Astrocyte (in vitro differentiated cells and primary cell): Measurements from ENCODE around the gene IMPDH1. TPM values are rescaled to one million over a fixed set of nuclear protein-coding genes. Genes with fewer than 3 reads are reported as not detected.

ENCODE experiments used
- DNase-seq: peaks from one replicate; pipeline ENCODE4 v3.0.0-alpha.2; 2010; ENCODE audit warnings: low read depth
- FAIRE-seq: peaks from 2 replicates; lab custom pipeline; 2011; peaks lifted over from hg19 to GRCh38; lab: Jason Lieb, UNC
- H2AFZ ChIP-seq: 2 replicates; pipeline ENCODE4 v1.6.0; 2012; ENCODE audit warnings: low read depth, low read length, inconsistent platforms
- H3K27ac ChIP-seq: 2 replicates; pipeline ENCODE4 v1.5.1; 2011; ENCODE audit warnings: low read depth, low read length, inconsistent platforms
- H3K27me3 ChIP-seq: 2 replicates; pipeline ENCODE4 v1.6.0; 2011; ENCODE audit warnings: low read length, inconsistent platforms; ENCODE audit not compliant: insufficient read depth
- H3K36me3 ChIP-seq: 2 replicates; pipeline ENCODE4 v1.5.1; 2011; ENCODE audit warnings: low read length, inconsistent platforms; ENCODE audit not compliant: insufficient read depth
- H3K4me1 ChIP-seq: 2 replicates; pipeline ENCODE4 v1.5.1; 2011; ENCODE audit warnings: low read length, inconsistent platforms; ENCODE audit not compliant: insufficient read depth
- H3K4me2 ChIP-seq: 2 replicates; pipeline ENCODE4 v1.6.0; 2012; ENCODE audit warnings: low read length, inconsistent platforms
- H3K4me3 ChIP-seq: 2 replicates; pipeline ENCODE4 v1.5.1; 2011; ENCODE audit warnings: low read depth, mild to moderate bottlenecking, low read length, inconsistent platforms; ENCODE audit not compliant: insufficient read depth
- H3K79me2 ChIP-seq: 2 replicates; pipeline ENCODE4 v1.6.0; 2012; ENCODE audit warnings: mild to moderate bottlenecking, low read length, inconsistent platforms; ENCODE audit not compliant: insufficient read depth
- H3K9ac ChIP-seq: 2 replicates; pipeline ENCODE4 v1.6.0; 2012; ENCODE audit warnings: mild to moderate bottlenecking, low read length, inconsistent platforms
- H3K9me3 ChIP-seq: 2 replicates; pipeline ENCODE4 v1.5.1; 2012; ENCODE audit warnings: low read depth, mild to moderate bottlenecking, low read length, inconsistent platforms; ENCODE audit not compliant: insufficient read depth
- H4K20me1 ChIP-seq: 2 replicates; pipeline ENCODE4 v1.6.0; 2012; ENCODE audit warnings: low read length, inconsistent platforms; ENCODE audit not compliant: insufficient read depth
- H3K27ac Mint-ChIP-seq: one replicate; pipeline ENCODE4 v1.8.0; 2021; ENCODE audit warnings: mild to moderate bottlenecking, mixed read lengths; ENCODE audit not compliant: unreplicated experiment
- H3K27me3 Mint-ChIP-seq: one replicate; pipeline ENCODE4 v1.8.0; 2021; ENCODE audit warnings: low read depth, mixed read lengths; ENCODE audit not compliant: unreplicated experiment
- H3K36me3 Mint-ChIP-seq: one replicate; pipeline ENCODE4 v1.8.0; 2021; ENCODE audit warnings: low read depth, mixed read lengths; ENCODE audit not compliant: unreplicated experiment
- H3K4me1 Mint-ChIP-seq: one replicate; pipeline ENCODE4 v1.8.0; 2021; ENCODE audit warnings: low read depth, mixed read lengths; ENCODE audit not compliant: unreplicated experiment
- H3K4me3 Mint-ChIP-seq: one replicate; pipeline ENCODE4 v1.8.0; 2021; ENCODE audit warnings: mild to moderate bottlenecking, moderate library complexity, mixed read lengths; ENCODE audit not compliant: unreplicated experiment
- H3K9me3 Mint-ChIP-seq: one replicate; pipeline ENCODE4 v1.8.0; 2021; ENCODE audit warnings: mild to moderate bottlenecking, mixed read lengths; ENCODE audit not compliant: unreplicated experiment
- EZH2 ChIP-seq: IDR thresholded peaks from 2 replicates; pipeline ENCODE4 v1.6.1; 2012; ENCODE audit warnings: mild to moderate bottlenecking, low read length, inconsistent platforms; ENCODE audit not compliant: insufficient read depth
- total RNA-seq: library from RNA; stranded (reverse); gene quantifications from 2 replicates; pipeline ENCODE4 v1.2.1, GENCODE V29; 2021
- TF ChIP-seq, protein P1 (sequence below): IDR thresholded peaks from 2 replicates; pipeline ENCODE4 v1.5.1; 2011; ENCODE audit warnings: low read depth, mild to moderate bottlenecking, inconsistent platforms, low read length, moderate library complexity; ENCODE audit not compliant: insufficient read depth

The IMPDH1 gene
- total RNA-seq, 1 donor from 2014 or later = 43.9 TPM

DNA sequence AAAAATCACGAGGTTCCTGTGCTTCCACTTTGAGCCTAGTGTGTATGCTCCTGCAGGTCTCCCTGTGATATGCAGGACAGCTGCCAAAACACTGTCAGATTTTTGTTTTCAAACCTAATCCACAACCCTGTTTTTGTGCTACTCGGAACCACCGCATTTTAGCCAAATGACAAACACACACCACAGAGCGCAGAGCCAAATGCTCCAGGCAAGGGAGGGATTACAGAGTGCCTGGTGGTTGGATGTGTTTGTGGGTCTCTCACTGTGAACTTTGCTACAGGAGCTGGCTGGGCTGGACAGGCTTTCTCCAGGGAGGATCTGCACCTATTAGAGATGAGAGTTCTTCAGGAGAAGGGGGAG is 60.3 kb downstream of the IMPDH1 start:
- TF ChIP-seq, protein P1, sequence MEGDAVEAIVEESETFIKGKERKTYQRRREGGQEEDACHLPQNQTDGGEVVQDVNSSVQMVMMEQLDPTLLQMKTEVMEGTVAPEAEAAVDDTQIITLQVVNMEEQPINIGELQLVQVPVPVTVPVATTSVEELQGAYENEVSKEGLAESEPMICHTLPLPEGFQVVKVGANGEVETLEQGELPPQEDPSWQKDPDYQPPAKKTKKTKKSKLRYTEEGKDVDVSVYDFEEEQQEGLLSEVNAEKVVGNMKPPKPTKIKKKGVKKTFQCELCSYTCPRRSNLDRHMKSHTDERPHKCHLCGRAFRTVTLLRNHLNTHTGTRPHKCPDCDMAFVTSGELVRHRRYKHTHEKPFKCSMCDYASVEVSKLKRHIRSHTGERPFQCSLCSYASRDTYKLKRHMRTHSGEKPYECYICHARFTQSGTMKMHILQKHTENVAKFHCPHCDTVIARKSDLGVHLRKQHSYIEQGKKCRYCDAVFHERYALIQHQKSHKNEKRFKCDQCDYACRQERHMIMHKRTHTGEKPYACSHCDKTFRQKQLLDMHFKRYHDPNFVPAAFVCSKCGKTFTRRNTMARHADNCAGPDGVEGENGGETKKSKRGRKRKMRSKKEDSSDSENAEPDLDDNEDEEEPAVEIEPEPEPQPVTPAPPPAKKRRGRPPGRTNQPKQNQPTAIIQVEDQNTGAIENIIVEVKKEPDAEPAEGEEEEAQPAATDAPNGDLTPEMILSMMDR = no peak
- no peak for TF ChIP-seq EZH2
- Histone ChIP-seq H4K20me1 (no peaks in the 10 kb centered on the region), H3K27ac (no peak overlapping the region), H3K4me3 (no peak overlapping the region), H3K4me1 (no peaks in the 10 kb centered on the region), H3K9ac (no peak overlapping the region), H3K36me3 (no peaks in the 10 kb centered on the region), H3K4me2 (no peak overlapping the region), H3K79me2 (no peaks in the 10 kb centered on the region), H3K27me3 (peaks cover 54% of the 10 kb centered on the region), H3K9me3 (no peaks in the 10 kb centered on the region), H2AFZ (no peak overlapping the region)
- Mint-ChIP-seq H3K27ac (peak overlapping the region; percentile 7), H3K27me3 (peaks cover 54% of the 10 kb centered on the region), H3K4me3 (no peak overlapping the region), H3K36me3 (peaks cover 2% of the 10 kb centered on the region), H3K9me3 (no peaks in the 10 kb centered on the region), H3K4me1 (no peaks in the 10 kb centered on the region)
- no peak for FAIRE-seq
- DNase-seq = no peak

DNA sequence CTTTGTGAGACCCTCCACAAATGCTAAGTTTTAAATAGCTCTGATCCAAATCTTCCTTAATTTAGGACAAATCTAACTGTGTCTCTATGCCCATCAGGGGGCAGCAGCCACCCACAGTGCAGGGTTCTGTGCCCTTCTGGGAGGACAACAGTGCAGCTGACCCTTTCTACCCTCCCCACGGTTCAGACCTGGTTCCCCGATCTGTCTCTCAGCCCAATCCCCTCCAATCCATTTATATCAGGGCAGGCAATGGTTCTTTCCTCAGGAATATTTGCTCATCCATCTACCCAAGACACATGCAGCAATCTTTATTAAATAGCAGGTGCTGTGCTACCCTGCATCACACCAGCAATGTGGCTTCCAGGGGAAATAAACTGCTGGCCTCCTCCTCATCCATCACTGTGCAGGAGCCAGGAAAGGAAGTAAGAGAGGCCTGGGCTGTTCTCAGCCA is 62.1 kb downstream of the IMPDH1 start:
- H4K20me1 ChIP-seq = peaks cover 3% of the 10 kb centered on the region

DNA sequence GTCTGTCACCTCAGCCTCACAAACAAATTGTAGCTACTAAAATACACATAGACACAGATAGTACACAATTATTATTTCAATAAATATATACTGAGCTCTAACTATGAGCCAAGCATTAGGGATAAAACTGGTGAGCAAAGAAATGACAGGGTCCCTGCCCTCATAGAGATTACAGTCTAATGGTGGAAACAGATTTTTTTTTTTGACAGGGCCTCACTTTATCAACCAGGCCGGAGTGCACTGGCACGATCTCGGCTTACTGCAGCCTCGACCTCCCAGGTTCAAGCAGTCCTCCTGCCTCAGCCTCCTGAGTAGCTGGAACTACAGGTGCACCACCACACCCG is 65.4 kb downstream of the IMPDH1 start:
- H3K4me2 ChIP-seq = no peak overlapping the region
- H3K4me1 ChIP-seq = peaks cover 5% of the 10 kb centered on the region
- Mint-ChIP-seq H3K27me3 (peaks cover 21% of the 10 kb centered on the region), H3K36me3 (no peaks in the 10 kb centered on the region), H3K9me3 (no peaks in the 10 kb centered on the region), H3K4me1 (peaks cover 10% of the 10 kb centered on the region), H3K27ac (no peak overlapping the region), H3K4me3 (peak overlapping the region; percentile 76)
- peaks cover 42% of the 10 kb centered on the region for H3K79me2 ChIP-seq
- no peaks in the 10 kb centered on the region for H3K9me3 ChIP-seq
- no peak for DNase-seq
- H4K20me1 ChIP-seq = peaks cover 29% of the 10 kb centered on the region
- FAIRE-seq = no peak
- H3K36me3 ChIP-seq = no peaks in the 10 kb centered on the region
- H3K27ac ChIP-seq = no peak overlapping the region
- H2AFZ ChIP-seq = peak overlapping the region; percentile 74
- H3K27me3 ChIP-seq = peaks cover 12% of the 10 kb centered on the region
- TF ChIP-seq, protein P1 = no peak
- no peak for TF ChIP-seq EZH2
- no peak overlapping the region for H3K9ac ChIP-seq
- no peak overlapping the region for H3K4me3 ChIP-seq

More for the DNA sequence above, 62.1 kb downstream of the IMPDH1 start:
- H3K4me3 Mint-ChIP-seq = no peak overlapping the region
- peaks cover 2% of the 10 kb centered on the region for H3K4me1 Mint-ChIP-seq
- H3K36me3 Mint-ChIP-seq = no peaks in the 10 kb centered on the region
- H3K27me3 Mint-ChIP-seq = peaks cover 38% of the 10 kb centered on the region
- no peak overlapping the region for H3K4me2 ChIP-seq
- H3K9me3 Mint-ChIP-seq = no peaks in the 10 kb centered on the region
- no peaks in the 10 kb centered on the region for H3K9me3 ChIP-seq
- peaks cover 3% of the 10 kb centered on the region for H3K4me1 ChIP-seq
- no peak overlapping the region for H3K27ac Mint-ChIP-seq
- no peak overlapping the region for H3K27ac ChIP-seq
- TF ChIP-seq EZH2 = no peak
- TF ChIP-seq, protein P1 = peak; percentile 72
- no peaks in the 10 kb centered on the region for H3K36me3 ChIP-seq
- no peak overlapping the region for H3K9ac ChIP-seq
- no peak overlapping the region for H2AFZ ChIP-seq
- H3K79me2 ChIP-seq = peaks cover 10% of the 10 kb centered on the region
- peaks cover 39% of the 10 kb centered on the region for H3K27me3 ChIP-seq
- H3K4me3 ChIP-seq = no peak overlapping the region
- DNase-seq (no peak), FAIRE-seq (no peak)
